Colon (tissue), 2 donors: ENCODE results near the gene MBNL1.

Source experiments
- FAIRE-seq: peaks from 2 replicates; lab custom pipeline; 2012; peaks lifted over from hg19 to GRCh38; lab: Jason Lieb, UNC
- donor health status: control.
- donor health status: control.

The MBNL1 gene

DNA sequence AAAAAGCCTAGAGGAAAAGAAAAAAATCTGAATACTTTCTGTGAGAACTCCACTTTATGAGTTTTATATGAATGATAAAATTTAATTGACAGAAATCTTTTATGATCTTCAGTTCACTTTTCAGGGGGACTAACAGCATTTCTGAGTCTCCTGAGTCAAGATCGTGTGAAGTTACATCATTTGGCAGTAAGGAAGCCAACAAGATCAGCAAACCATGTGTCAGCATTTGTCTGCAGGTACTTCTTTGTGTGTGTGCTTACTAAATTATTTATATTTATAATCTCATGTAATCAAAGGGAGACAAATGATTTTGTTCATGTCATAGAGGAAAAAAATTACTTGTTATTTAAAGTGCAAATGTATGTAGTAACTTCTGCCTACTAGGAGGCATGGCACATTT, 217.6 kb downstream of the MBNL1 start:
- FAIRE-seq, result no peak

GRCh38 chr3:152488449-152488848, 219.7 kb downstream of the MBNL1 start:
- no peak for FAIRE-seq

GRCh38 chr3:152491922-152492321, 223.2 kb downstream of the MBNL1 start:
- FAIRE-seq, result no peak

GRCh38 chr3:152496286-152496685, 227.6 kb downstream of the MBNL1 start:
- FAIRE-seq, result no peak

- FAIRE-seq, result no peak
These were observed 228.0 kb downstream of the MBNL1 start for GRCh38 chr3:152496716-152497115.

GRCh38 chr3:152497457-152497856, 228.7 kb downstream of the MBNL1 start:
- FAIRE-seq, result no peak

DNA sequence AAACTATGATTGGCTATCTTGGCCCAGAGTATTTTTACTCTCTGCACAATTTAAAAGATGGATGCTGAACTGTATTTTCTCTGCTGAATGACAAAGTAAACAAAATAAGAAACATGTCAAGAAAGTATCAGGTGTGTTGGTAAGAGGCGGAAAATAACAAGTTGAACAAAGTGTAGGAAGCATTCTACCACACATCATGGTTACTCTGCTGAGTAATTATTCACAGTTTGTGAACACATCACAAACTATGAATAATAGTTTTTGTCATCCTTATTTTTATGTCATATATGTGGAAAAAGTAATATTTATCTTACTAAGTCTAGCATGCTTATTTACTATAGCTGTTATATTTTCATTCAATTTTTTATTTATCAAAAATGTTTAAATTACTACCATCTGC, 229.2 kb downstream of the MBNL1 start:
- no peak for FAIRE-seq

DNA sequence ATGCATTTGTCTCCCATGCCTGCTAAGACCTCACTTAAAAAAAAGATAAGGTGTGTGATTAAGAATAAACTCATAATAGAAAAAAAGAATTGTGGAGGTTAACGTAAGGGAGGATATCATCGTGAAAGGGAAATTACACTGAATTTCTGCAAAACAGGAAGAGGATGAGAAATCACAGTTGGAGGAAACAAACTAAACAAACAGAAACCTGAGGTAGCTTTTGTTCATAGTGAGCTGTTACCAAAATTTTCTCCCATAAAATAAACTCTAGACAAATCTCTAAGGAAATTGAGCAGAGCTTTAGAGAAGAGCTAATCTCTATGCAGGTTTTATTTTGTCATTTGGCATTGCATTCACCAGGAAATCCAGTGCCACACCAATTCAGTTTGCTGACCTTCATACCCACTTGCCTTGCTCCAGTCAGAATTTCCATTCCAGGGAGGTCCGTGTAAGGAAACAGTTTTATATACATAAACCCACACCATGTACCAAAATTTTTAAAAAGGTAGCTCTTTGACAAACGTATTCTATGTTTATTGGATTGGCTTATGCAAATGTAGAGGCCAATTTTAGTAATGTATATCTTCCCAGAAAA, 231.2 kb downstream of the MBNL1 start:
- no peak for FAIRE-seq

DNA sequence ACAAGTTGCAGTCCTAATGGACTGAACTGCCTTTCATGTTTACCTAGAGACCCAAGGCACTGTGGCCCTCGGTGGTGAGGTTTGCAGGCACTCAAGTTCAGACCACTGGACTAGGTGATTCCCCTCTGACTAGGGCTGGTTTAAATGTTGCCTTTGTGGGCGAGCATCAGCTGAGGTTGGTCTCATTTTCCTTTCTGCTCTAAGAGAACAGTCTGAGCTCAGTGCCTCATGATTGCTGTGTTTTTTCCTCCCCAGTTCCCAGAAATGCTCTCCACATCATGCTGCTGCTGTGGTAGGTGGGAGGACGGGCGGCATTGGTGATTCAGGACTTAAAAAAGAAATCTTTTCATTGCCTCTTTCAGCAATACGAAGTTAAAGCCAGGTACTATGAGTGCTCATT, 237.2 kb downstream of the MBNL1 start:
- no peak for FAIRE-seq

DNA sequence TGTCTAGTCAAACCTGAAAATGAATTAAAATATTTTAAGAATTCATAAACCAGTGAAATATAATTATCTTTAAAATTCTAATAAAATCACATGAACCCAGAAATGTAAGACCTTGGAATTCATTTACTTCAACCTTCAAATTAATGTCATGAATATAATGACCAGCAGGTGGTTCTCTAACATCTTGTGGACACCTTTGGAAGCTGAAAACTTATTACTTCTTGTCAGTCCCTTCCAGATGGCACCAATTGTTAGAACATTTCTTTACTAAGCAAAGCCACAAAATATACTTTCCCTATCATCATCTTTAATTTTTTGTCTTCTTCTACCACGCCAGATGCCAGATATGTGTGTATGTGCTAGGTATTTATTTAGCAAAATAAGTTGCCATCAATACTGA, 240.0 kb downstream of the MBNL1 start:
- no peak for FAIRE-seq

DNA sequence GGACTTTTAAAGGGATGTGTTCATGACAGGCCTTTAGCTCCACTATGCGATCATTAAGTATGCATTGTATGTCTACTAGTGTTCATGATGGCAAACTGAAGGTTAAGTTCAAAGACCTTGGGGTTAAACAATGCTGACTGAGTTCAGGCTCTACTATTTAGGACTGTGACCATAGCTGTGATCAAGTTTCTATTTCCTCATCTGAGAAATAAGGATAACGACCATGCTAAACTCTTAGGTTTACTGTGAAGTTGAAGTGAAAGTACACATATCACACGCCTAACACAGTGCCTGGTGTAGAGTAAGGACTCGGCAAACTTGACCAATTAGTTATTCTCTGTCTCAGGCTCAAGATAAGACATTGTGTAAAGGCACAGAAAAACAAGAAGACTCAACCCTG, 243.2 kb downstream of the MBNL1 start:
- no peak for FAIRE-seq

- FAIRE-seq, result no peak
These were observed 244.7 kb downstream of the MBNL1 start for GRCh38 chr3:152513301-152513960.
